Subcutaneous adipose tissue (tissue), 4 donors: Measurements from ENCODE around the gene C1QTNF5. TPM values are rescaled to one million over a fixed set of nuclear protein-coding genes. Genes with fewer than 3 reads are reported as not detected.

Source experiments
- total RNA-seq, 4 donors: library from RNA; depleted of rRNA; stranded (reverse); fragments of >200 nt; gene quantifications; one replicate each; pipeline ENCODE4 v1.1.0, GENCODE V29; 2016
- TF ChIP-seq, protein P1 (sequence below): fragments of 450-650 bp; IDR thresholded peaks from one replicate; pipeline ENCODE4 v1.5.1; 2016; ENCODE audit warnings: low read depth, mild to moderate bottlenecking, control low read depth, antibody characterized with exemption, moderate library complexity

Gene C1QTNF5
- total RNA-seq, 4 donors from 2014 or later = 10.6 to 41.2 (median 29.8) TPM

DNA sequence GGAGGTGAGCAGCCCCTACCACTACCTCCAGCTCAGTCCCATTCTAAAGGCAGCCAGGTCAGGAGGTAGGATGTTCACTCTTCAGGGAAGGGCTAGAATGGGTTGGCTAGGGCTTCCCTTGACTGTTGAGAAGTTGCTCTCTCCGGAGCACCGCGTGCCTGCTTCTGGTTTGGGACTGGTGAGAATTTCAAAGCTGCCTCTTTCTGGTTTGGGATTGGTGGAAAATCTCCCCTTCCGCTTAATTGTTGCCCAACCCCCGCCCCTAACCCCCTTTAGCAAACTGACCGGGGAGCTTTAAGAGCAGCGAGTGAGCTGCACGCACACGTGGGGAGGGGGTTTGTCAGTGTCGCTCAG, 40.1 kb upstream of the C1QTNF5 start:
- TF ChIP-seq, protein P1, sequence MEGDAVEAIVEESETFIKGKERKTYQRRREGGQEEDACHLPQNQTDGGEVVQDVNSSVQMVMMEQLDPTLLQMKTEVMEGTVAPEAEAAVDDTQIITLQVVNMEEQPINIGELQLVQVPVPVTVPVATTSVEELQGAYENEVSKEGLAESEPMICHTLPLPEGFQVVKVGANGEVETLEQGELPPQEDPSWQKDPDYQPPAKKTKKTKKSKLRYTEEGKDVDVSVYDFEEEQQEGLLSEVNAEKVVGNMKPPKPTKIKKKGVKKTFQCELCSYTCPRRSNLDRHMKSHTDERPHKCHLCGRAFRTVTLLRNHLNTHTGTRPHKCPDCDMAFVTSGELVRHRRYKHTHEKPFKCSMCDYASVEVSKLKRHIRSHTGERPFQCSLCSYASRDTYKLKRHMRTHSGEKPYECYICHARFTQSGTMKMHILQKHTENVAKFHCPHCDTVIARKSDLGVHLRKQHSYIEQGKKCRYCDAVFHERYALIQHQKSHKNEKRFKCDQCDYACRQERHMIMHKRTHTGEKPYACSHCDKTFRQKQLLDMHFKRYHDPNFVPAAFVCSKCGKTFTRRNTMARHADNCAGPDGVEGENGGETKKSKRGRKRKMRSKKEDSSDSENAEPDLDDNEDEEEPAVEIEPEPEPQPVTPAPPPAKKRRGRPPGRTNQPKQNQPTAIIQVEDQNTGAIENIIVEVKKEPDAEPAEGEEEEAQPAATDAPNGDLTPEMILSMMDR = no peak

DNA sequence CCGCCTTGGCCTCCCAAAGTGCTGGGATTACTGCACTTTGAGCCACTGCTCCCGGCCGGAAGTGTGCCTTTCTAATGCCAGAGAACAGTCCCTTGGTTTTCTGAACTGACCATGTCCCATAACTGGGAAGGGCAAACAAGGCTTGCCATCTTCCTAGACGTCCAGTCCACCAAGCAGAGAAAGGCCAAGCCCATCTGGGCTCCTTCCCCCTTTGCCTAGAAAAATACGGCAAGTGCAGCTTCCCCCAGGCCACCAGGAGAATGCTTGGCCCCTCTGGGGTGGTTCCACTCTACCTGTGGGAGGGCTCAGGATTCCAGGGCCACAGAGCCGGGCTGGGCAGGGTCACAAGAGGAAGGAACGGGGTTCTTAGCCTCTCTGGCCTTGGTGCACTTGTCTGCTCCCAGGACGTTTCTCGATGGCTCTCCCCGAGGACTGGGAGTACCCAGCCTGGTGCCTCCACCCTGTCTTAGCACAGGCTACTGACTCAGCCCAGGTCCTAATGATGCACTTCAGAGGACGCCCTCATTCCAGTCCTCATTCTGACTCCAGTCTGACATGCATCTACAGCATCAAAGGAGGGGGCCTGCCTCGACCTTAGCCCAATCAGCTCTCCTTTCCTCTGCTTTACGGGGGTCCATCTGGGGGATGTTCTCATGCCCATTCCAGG, 39.6 kb upstream of the C1QTNF5 start:
- TF ChIP-seq, protein P1 = no peak

DNA sequence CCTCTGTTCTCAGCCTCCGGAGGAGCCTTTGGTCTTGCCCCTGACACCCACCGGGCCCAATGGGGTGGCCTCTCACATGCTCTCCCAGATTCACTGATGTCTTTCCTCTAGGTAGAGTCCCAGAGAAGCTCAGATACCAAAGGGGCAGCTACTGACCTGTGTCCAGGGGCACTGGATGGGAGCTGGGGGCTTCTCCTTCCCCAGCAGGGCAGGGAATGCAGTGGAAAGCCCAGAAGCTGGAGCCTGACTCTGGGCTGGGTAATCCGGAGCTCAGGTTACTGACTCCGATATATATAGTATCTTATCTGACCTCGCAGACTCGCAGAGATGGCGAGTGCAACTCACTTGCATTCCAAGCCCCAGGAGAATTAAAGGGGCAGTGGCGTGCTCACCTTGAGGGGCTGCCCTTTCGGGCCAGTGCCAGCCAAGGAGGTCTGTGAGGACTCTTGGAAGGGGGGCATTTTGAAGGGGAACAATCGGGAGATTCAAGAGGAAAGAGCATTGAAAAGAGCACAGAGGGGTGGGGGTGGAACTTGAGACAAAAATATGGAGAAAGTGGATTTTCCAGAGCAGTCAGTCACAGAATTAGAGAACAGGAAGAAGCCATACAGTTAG, 38.3 kb upstream of the C1QTNF5 start:
- TF ChIP-seq, protein P1 = no peak

DNA sequence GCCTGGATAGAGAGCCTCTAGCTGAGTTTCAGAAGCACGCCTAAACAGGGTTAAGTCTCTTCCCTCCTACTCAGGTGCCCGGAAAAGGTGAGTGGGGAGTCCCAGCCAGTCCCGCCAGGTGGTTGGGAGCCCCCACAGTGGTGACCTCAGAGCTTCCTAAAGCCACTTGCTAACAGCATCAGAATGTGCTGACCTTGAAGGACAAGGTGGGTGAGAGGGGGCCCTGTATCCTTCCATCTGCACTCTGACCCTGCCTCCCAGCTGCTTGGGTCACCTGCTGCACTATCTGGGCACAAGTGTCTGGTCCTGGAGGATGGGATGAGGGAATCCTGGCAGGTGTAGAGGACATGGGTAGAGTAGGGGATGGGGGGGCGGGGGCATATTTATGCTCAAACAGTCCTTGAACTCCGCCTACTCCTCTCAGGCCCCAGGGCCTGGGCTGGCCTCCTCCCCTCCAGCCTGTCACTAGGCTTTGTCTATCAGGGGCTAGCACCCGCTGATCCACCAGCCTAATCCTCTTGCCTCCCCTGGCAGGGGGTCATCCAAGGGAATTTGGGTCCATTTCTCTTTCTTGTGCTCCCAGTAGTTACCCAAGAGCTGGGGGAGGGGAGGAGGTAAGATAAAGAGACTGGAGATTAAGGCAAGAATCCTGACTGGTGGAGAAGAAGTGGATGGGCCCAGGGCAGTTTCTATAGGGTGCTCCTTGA, 37.4 kb upstream of the C1QTNF5 start:
- TF ChIP-seq, protein P1 = no peak

DNA sequence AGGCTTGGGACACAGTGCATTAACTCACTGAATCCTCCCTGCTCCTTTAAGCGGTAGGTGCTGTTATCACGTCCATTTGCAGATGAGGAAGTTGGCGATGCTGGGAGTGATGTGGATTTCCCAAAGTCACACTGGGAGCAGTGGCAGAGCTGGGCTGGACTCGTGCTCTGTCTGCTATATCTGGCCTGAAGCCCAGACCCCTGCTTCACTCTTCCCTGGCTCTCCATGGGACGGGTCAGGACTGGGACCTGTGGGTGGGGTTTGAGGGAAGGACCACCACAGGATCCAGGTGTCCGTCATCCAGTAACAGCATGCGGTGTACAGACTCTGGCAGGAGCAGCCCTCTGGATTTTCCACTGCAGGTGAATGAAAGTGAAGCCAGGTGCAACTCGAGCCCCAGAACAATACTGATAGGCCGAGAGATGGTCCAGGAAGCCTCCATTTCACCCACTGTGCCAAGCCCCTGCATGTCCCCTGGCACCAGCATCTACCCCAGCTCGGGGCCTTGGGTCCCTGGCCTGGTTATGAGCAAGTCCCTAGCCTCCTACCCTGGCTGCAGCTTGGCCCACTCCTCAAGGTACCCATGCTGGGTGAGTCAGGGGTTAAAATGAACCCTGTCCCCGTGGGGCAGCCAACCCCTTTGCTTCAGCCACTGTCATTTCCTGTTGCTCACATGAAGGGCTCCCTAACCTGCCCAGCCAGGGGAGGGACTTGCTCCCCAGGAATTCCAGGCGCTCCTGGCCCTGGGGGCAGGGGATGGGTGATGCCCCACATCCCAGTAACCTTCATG, 36.6 kb upstream of the C1QTNF5 start:
- TF ChIP-seq, protein P1 = no peak

DNA sequence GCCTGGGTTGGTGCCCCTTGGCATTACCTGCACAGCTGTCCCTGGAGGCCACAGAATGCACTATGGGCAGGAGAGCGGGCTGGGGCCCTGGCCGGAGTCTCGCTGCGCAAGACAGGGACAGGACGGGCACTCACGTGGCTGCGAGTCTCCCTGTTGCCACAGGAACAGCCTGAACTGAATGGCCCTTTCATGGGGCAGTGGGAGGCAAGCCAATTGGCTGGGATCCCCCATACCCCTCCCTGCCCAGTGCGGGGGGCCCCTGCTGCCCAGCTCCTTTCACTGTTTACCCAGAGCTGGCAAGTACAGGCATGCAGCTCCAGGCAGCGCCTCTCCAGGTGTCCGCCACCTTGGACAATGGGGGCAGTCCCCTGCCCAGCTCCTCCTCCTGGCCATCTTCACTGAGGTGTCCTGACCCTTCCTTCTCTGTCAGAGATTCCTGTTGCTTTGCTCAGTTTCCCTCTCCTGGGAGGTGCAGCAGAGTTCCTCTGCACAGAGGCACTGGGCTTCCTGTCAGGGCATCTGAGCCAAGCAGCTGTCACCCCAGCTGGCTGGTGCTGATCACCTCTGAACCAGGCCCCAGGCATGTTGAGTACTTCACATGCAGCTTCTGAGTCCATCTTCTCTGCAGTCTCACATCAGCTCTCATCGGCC, 35.6 kb upstream of the C1QTNF5 start:
- TF ChIP-seq, protein P1 = no peak
